ENCODE measurements around the gene NCF4. TPM values are rescaled to one million over a fixed set of nuclear protein-coding genes. Genes with fewer than 3 reads are reported as not detected.

NCF4 gene
- total and polyA plus RNA-seq, 2 donors from 2014 or later: 4.7 to 19.4 TPM

- FAIRE-seq: no peak
- no peaks in the 10 kb centered on the region for H3K9me3 ChIP-seq (ENCODE audit: control insufficient read depth in 2 of 3, insufficient read depth in 1 of 3, low read length in 3 of 3)
- intact Hi-C loops (cut with DNase I): no loop called here
- no peak overlapping the region for H3K9ac ChIP-seq (ENCODE audit: low read length in 3 of 3)
- H3K36me3 ChIP-seq (ENCODE audit: control insufficient read depth in 2 of 3, insufficient read depth in 3 of 3, low read length in 3 of 3): no peaks in the 10 kb centered on the region
- no peak overlapping the region for H3K4me3 ChIP-seq (ENCODE audit: low read length in 3 of 3)
- TF ChIP-seq CTCF (IDR thresholded peaks at IDR 0.05; ENCODE audit: borderline replicate concordance, extremely low read depth, insufficient read depth): no peak
- H3K27me3 ChIP-seq (ENCODE audit: control insufficient read depth, insufficient read depth, low read length): no peaks in the 10 kb centered on the region
- no peak for DNase-seq
- no peak overlapping the region for H3K27ac ChIP-seq (ENCODE audit: low read depth in 2 of 2, low read length in 2 of 2)
- no peaks in the 10 kb centered on the region for H3K4me1 ChIP-seq (ENCODE audit: control insufficient read depth in 2 of 3, insufficient read depth in 2 of 3, low read depth in 1 of 3, low read length in 3 of 3)
These were observed 6.9 kb downstream of the NCF4 start for GRCh38 chr22:36867695-36868094.

- no peak overlapping the region for H3K4me3 ChIP-seq (ENCODE audit: low read length in 3 of 3)
- intact Hi-C loops (cut with DNase I): no loop called here
- DNase-seq (no peak), FAIRE-seq (no peak)
- H3K36me3 ChIP-seq (ENCODE audit: control insufficient read depth in 2 of 3, insufficient read depth in 3 of 3, low read length in 3 of 3): no peaks in the 10 kb centered on the region
- H3K27ac ChIP-seq (ENCODE audit: low read depth in 2 of 2, low read length in 2 of 2): no peak overlapping the region
- no peaks in the 10 kb centered on the region for H3K27me3 ChIP-seq (ENCODE audit: control insufficient read depth, insufficient read depth, low read length)
- no peaks in the 10 kb centered on the region for H3K9me3 ChIP-seq (ENCODE audit: control insufficient read depth in 2 of 3, insufficient read depth in 1 of 3, low read length in 3 of 3)
- no peak for TF ChIP-seq CTCF (IDR thresholded peaks at IDR 0.05; ENCODE audit: borderline replicate concordance, extremely low read depth, insufficient read depth)
- no peak overlapping the region for H3K9ac ChIP-seq (ENCODE audit: low read length in 3 of 3)
- no peaks in the 10 kb centered on the region for H3K4me1 ChIP-seq (ENCODE audit: control insufficient read depth in 2 of 3, insufficient read depth in 2 of 3, low read depth in 1 of 3, low read length in 3 of 3)
These were observed 7.9 kb downstream of the NCF4 start for GRCh38 chr22:36868546-36869181.

GRCh38 chr22:36870250-36870649 lies 9.4 kb downstream of the NCF4 start:
- intact Hi-C loops (cut with DNase I): no loop called here
- Histone ChIP-seq H3K9me3 (ENCODE audit: control insufficient read depth in 2 of 3, insufficient read depth in 1 of 3, low read length in 3 of 3) (no peaks in the 10 kb centered on the region), H3K9ac (ENCODE audit: low read length in 3 of 3) (no peak overlapping the region), H3K27me3 (ENCODE audit: control insufficient read depth, insufficient read depth, low read length) (no peaks in the 10 kb centered on the region), H3K4me1 (ENCODE audit: control insufficient read depth in 2 of 3, insufficient read depth in 2 of 3, low read depth in 1 of 3, low read length in 3 of 3) (peaks cover 0 to 8% (median 4%) of the 10 kb centered on the region in 3 donors), H3K4me3 (ENCODE audit: low read length in 3 of 3) (no peak overlapping the region), H3K36me3 (ENCODE audit: control insufficient read depth in 2 of 3, insufficient read depth in 3 of 3, low read length in 3 of 3) (no peaks in the 10 kb centered on the region), H3K27ac (ENCODE audit: low read depth in 2 of 2, low read length in 2 of 2) (no peak overlapping the region)
- TF ChIP-seq CTCF (IDR thresholded peaks at IDR 0.05; ENCODE audit: borderline replicate concordance, extremely low read depth, insufficient read depth): no peak
- DNase-seq: peak in 1 of 5 donors; percentile 59
- no peak for FAIRE-seq

GRCh38 chr22:36871669-36872081 lies 10.9 kb downstream of the NCF4 start:
- TF ChIP-seq CTCF (IDR thresholded peaks at IDR 0.05; ENCODE audit: borderline replicate concordance, extremely low read depth, insufficient read depth): no peak
- H3K27me3 ChIP-seq (ENCODE audit: control insufficient read depth, insufficient read depth, low read length): no peaks in the 10 kb centered on the region
- no peaks in the 10 kb centered on the region for H3K9me3 ChIP-seq (ENCODE audit: control insufficient read depth in 2 of 3, insufficient read depth in 1 of 3, low read length in 3 of 3)
- DNase-seq: peak in 1 of 5 donors; percentile 67
- no peaks in the 10 kb centered on the region for H3K36me3 ChIP-seq (ENCODE audit: control insufficient read depth in 2 of 3, insufficient read depth in 3 of 3, low read length in 3 of 3)
- H3K9ac ChIP-seq (ENCODE audit: low read length in 3 of 3): no peak overlapping the region
- intact Hi-C loops (cut with DNase I): no loop called here
- no peak for FAIRE-seq
- H3K4me3 ChIP-seq (ENCODE audit: low read length in 3 of 3): no peak overlapping the region
- H3K27ac ChIP-seq (ENCODE audit: low read depth in 2 of 2, low read length in 2 of 2): no peak overlapping the region
- peaks cover 0 to 8% (median 4%) of the 10 kb centered on the region in 3 donors for H3K4me1 ChIP-seq (ENCODE audit: control insufficient read depth in 2 of 3, insufficient read depth in 2 of 3, low read depth in 1 of 3, low read length in 3 of 3)

All from kidney (tissue), 14 donors.